Osteocyte (in vitro differentiated cells): ENCODE data around the gene GNB3. TPM values are rescaled to one million over a fixed set of nuclear protein-coding genes. Genes with fewer than 3 reads are reported as not detected.
"Not testable (repeated sequence)": the region's sequence is repeated elsewhere in the genome, so short reads cannot be mapped to it uniquely, and the experiment has no call there.

Experiments
- DNase-seq: peaks from one replicate; pipeline ENCODE4 v3.0.0; 2021; ENCODE audit warnings: mixed read lengths; ENCODE audit not compliant: unreplicated experiment; ENCODE audit errors: extremely low spot score
- H3K27ac Mint-ChIP-seq: one replicate; pipeline ENCODE4 v1.8.0; 2021; ENCODE audit warnings: mild to moderate bottlenecking, mixed read lengths; ENCODE audit not compliant: unreplicated experiment
- H3K27me3 Mint-ChIP-seq: one replicate; pipeline ENCODE4 v1.8.0; 2021; ENCODE audit warnings: mixed read lengths; ENCODE audit not compliant: unreplicated experiment
- H3K36me3 Mint-ChIP-seq: one replicate; pipeline ENCODE4 v1.8.0; 2021; ENCODE audit warnings: mixed read lengths; ENCODE audit not compliant: unreplicated experiment
- H3K4me1 Mint-ChIP-seq: one replicate; pipeline ENCODE4 v1.8.0; 2021; ENCODE audit warnings: mixed read lengths; ENCODE audit not compliant: unreplicated experiment
- H3K4me3 Mint-ChIP-seq: one replicate; pipeline ENCODE4 v1.8.0; 2021; ENCODE audit warnings: mild to moderate bottlenecking, moderate library complexity, mixed read lengths; ENCODE audit not compliant: unreplicated experiment
- H3K9me3 Mint-ChIP-seq: one replicate; pipeline ENCODE4 v1.8.0; 2021; ENCODE audit warnings: mixed read lengths; ENCODE audit not compliant: unreplicated experiment
- total RNA-seq: library from RNA; stranded (reverse); gene quantifications from 2 replicates; pipeline ENCODE4 v1.2.1, GENCODE V29; 2021
- TF ChIP-seq, protein P1 (sequence below): fragments of 200-600 bp; sonication (generic); IDR thresholded peaks from 2 replicates; pipeline ENCODE4 v1.5.0; 2021; ENCODE audit warnings: antibody characterized with exemption, mild to moderate bottlenecking, moderate library complexity

The GNB3 gene
- total RNA-seq, 1 donor from 2014 or later, result 10.6 TPM

- H3K27ac Mint-ChIP-seq, result no peak overlapping the region
- no peak for DNase-seq
- H3K9me3 Mint-ChIP-seq, result no peaks in the 10 kb centered on the region
- H3K4me1 Mint-ChIP-seq, result no peaks in the 10 kb centered on the region
- no peaks in the 10 kb centered on the region for H3K27me3 Mint-ChIP-seq
- H3K36me3 Mint-ChIP-seq, result peaks cover 50% of the 10 kb centered on the region
- no peak overlapping the region for H3K4me3 Mint-ChIP-seq
- TF ChIP-seq, protein P1, sequence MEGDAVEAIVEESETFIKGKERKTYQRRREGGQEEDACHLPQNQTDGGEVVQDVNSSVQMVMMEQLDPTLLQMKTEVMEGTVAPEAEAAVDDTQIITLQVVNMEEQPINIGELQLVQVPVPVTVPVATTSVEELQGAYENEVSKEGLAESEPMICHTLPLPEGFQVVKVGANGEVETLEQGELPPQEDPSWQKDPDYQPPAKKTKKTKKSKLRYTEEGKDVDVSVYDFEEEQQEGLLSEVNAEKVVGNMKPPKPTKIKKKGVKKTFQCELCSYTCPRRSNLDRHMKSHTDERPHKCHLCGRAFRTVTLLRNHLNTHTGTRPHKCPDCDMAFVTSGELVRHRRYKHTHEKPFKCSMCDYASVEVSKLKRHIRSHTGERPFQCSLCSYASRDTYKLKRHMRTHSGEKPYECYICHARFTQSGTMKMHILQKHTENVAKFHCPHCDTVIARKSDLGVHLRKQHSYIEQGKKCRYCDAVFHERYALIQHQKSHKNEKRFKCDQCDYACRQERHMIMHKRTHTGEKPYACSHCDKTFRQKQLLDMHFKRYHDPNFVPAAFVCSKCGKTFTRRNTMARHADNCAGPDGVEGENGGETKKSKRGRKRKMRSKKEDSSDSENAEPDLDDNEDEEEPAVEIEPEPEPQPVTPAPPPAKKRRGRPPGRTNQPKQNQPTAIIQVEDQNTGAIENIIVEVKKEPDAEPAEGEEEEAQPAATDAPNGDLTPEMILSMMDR, result no peak
These were observed 19.4 kb downstream of the GNB3 start for GRCh38 chr12:6860116-6860515.

GRCh38 chr12:6860942-6861341, 20.2 kb downstream of the GNB3 start:
- no peak overlapping the region for H3K4me3 Mint-ChIP-seq
- H3K27me3 Mint-ChIP-seq, result no peaks in the 10 kb centered on the region

GRCh38 chr12:6861391-6861790, 20.7 kb downstream of the GNB3 start:
- TF ChIP-seq, protein P1, result no peak
- H3K27me3 Mint-ChIP-seq, result no peaks in the 10 kb centered on the region
- peaks cover 2% of the 10 kb centered on the region for H3K4me1 Mint-ChIP-seq
- H3K27ac Mint-ChIP-seq, result no peak overlapping the region
- DNase-seq, result no peak
- H3K36me3 Mint-ChIP-seq, result peaks cover 45% of the 10 kb centered on the region
- no peaks in the 10 kb centered on the region for H3K9me3 Mint-ChIP-seq
- no peak overlapping the region for H3K4me3 Mint-ChIP-seq

More at GRCh38 chr12:6860942-6861341, 20.2 kb downstream of the GNB3 start:
- Mint-ChIP-seq H3K4me1 (no peaks in the 10 kb centered on the region), H3K36me3 (peaks cover 46% of the 10 kb centered on the region), H3K9me3 (no peaks in the 10 kb centered on the region), H3K27ac (no peak overlapping the region)
- DNase-seq, result no peak
- TF ChIP-seq, protein P1, result no peak

DNA sequence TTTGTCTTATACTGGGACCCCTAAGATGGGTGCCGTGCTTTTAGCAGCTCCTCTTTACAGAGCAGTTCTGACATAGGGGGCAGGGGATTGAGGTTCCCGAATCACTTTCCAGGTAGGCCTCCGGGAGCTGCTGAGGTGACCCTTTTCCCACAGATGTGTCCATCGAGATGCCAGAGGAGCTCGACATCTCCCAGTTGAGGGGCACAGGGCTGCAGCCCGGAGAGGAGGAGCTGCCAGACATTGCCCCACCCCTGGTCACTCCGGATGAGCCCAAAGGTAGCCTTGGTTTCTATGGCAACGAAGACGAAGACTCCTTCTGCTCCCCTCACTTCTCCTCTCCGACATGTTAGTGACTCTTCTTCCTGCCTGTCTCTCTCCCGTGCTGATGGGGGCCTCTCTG, 22.3 kb downstream of the GNB3 start:
- Mint-ChIP-seq H3K4me1 (peaks cover 9% of the 10 kb centered on the region), H3K27ac (no peak overlapping the region)

GRCh38 chr12:6863586-6864321, 23.0 kb downstream of the GNB3 start:
- DNase-seq, result no peak
- no peaks in the 10 kb centered on the region for H3K9me3 Mint-ChIP-seq
- peaks cover 34% of the 10 kb centered on the region for H3K36me3 Mint-ChIP-seq
- H3K4me1 Mint-ChIP-seq, result peaks cover 16% of the 10 kb centered on the region
- TF ChIP-seq, protein P1, result no peak
- no peak overlapping the region for H3K4me3 Mint-ChIP-seq
- H3K27ac Mint-ChIP-seq, result no peak overlapping the region
- no peaks in the 10 kb centered on the region for H3K27me3 Mint-ChIP-seq

More for the DNA sequence above, 22.3 kb downstream of the GNB3 start:
- H3K9me3 Mint-ChIP-seq, result no peaks in the 10 kb centered on the region
- H3K4me3 Mint-ChIP-seq, result no peak overlapping the region
- H3K27me3 Mint-ChIP-seq, result no peaks in the 10 kb centered on the region
- DNase-seq, result no peak
- H3K36me3 Mint-ChIP-seq, result peaks cover 38% of the 10 kb centered on the region
- TF ChIP-seq, protein P1, result no peak

- Mint-ChIP-seq H3K27ac (peak overlapping the region; percentile 6), H3K36me3 (peaks cover 41% of the 10 kb centered on the region), H3K4me1 (peaks cover 26% of the 10 kb centered on the region)
- DNase-seq, H3K27me3 Mint-ChIP-seq, H3K9me3 Mint-ChIP-seq, H3K4me3 Mint-ChIP-seq: not testable (repeated sequence)
These were observed 24.6 kb downstream of the GNB3 start for GRCh38 chr12:6865307-6865706.
